Panc1 (cell line): Measurements from ENCODE around the gene ALKBH6. TPM values are rescaled to one million over a fixed set of nuclear protein-coding genes. Genes with fewer than 3 reads are reported as not detected.

Experiments used
- ATAC-seq: fragments of 200-7000 bp; cut with Tn5 transposase; 2 replicates; pipeline ENCODE4 v1.9.1; 2020; ENCODE audit warnings: mild to moderate bottlenecking, moderate library complexity
- BruUV-seq: library from RNA; stranded (reverse); fragments of 400-500 nt; replicated peaks from 2 replicates; lab custom pipeline; 2021; lab: Mats Ljungman, UMichigan
- CTCF ChIA-PET: fragments of 300-600 bp; sonication (Branson Sonifier 250); formaldehyde crosslinking; loops from one replicate; lab custom pipeline; 2022; ENCODE audit warnings: antibody characterized with exemption; lab: Charles Lee
- POLR2A ChIA-PET: fragments of 300-600 bp; sonication (Branson Sonifier 250); formaldehyde crosslinking; loops from one replicate; lab custom pipeline; 2022; ENCODE audit warnings: antibody characterized with exemption; lab: Charles Lee
- DNase-seq: peaks from one replicate; pipeline ENCODE4 v3.0.0-alpha.2; 2010; ENCODE audit warnings: low read depth, low spot score
- H3K27ac ChIP-seq: 2 replicates; pipeline ENCODE4 v1.5.1; 2011; ENCODE audit warnings: mild to moderate bottlenecking, low read length, inconsistent platforms
- H3K27me3 ChIP-seq: fragments of 200-500 bp; sonication (Bioruptor generic); 2 replicates; pipeline ENCODE4 v1.6.0; 2014; ENCODE audit warnings: low read length, inconsistent platforms; ENCODE audit not compliant: control insufficient read depth, insufficient read depth
- H3K36me3 ChIP-seq: fragments of 200-500 bp; sonication (Bioruptor generic); 2 replicates; pipeline ENCODE4 v1.5.1; 2014; ENCODE audit warnings: inconsistent platforms, mild to moderate bottlenecking, low read length, moderate library complexity; ENCODE audit not compliant: control insufficient read depth, insufficient read depth
- H3K4me1 ChIP-seq: 2 replicates; pipeline ENCODE4 v1.5.1; 2011; ENCODE audit warnings: inconsistent platforms, mild to moderate bottlenecking, low read length, moderate library complexity; ENCODE audit not compliant: control insufficient read depth, insufficient read depth
- H3K4me3 ChIP-seq, 2 experiments: 2 replicates each; pipeline ENCODE4 v1.5.1; 2011 to 2012; ENCODE audit warnings: low read depth in 2 of 2, low read length in 2 of 2, mild to moderate bottlenecking in 2 of 2, inconsistent platforms in 1 of 2, moderate library complexity in 1 of 2
- H3K9me3 ChIP-seq: fragments of 200-500 bp; sonication (Bioruptor generic); 2 replicates; pipeline ENCODE4 v1.5.1; 2014; ENCODE audit warnings: low read depth, mild to moderate bottlenecking, inconsistent platforms, low read length, moderate library complexity; ENCODE audit not compliant: control insufficient read depth, insufficient read depth
- CTCF ChIP-seq: fragments of 450-650 bp; IDR thresholded peaks from 2 replicates; pipeline ENCODE4 v1.5.1; 2017; ENCODE audit warnings: mild to moderate bottlenecking
- POLR2AphosphoS5 ChIP-seq: IDR thresholded peaks from 2 replicates; pipeline ENCODE4 v1.6.1; 2012; ENCODE audit warnings: mild to moderate bottlenecking, low read depth, low read length, moderate library complexity
- REST ChIP-seq, 2 experiments: IDR thresholded peaks; 2 replicates each; pipeline ENCODE4 v1.6.1; 2011 to 2012; ENCODE audit warnings: low read depth in 2 of 2, control low read depth in 1 of 2, low read length in 1 of 2, mild to moderate bottlenecking in 1 of 2, moderate library complexity in 1 of 2; ENCODE audit not compliant: insufficient read depth in 1 of 2
- SIN3A ChIP-seq: IDR thresholded peaks from 2 replicates; pipeline ENCODE4 v1.6.1; 2012; ENCODE audit warnings: low read depth, mild to moderate bottlenecking, low read length, moderate library complexity, borderline replicate concordance; ENCODE audit not compliant: insufficient read depth
- TCF7L2 ChIP-seq: IDR thresholded peaks from 2 replicates; pipeline ENCODE4 v1.6.1; 2011; ENCODE audit warnings: mild to moderate bottlenecking, low read depth, low read length, inconsistent platforms
- in situ Hi-C: cut with HindIII; loops from 2 replicates; pipeline ENCODE4 v1.10.0; 2016; ENCODE audit warnings: low sequenced_read_pairs, low pct_unique_long_range_greater_than_20kb
- intact Hi-C: fragments of 100-400 bp; cut with micrococcal nuclease; formaldehyde crosslinking; loops from one replicate; pipeline ENCODE4 v1.10.0; 2022; ENCODE audit not compliant: unreplicated experiment
- total RNA-seq: library from RNA; stranded (reverse); gene quantifications from one replicate; pipeline ENCODE4 v1.2.1, GENCODE V29; 2021; ENCODE audit not compliant: unreplicated experiment

The ALKBH6 gene
- total RNA-seq, 1 experiment from 2014 or later: 44.8 TPM

- ATAC-seq (no peak), DNase-seq (no peak)
- intact Hi-C loops: no loop called here
- no peaks in the 10 kb centered on the region for H3K36me3 ChIP-seq
- TF ChIP-seq TCF7L2 (no peak), CTCF (no peak), SIN3A (no peak), REST (IDR thresholded peaks at IDR 0.05; ENCODE audit: insufficient read depth in 1 of 2, low read depth in 2 of 2, low read length in 1 of 2) (no peak), POLR2AphosphoS5 (no peak)
- BruUV-seq: no TSS peak
- no peaks in the 10 kb centered on the region for H3K4me1 ChIP-seq
- in situ Hi-C loops: no loop called here
- ChIA-PET POLR2A (no interaction called here), CTCF (no interaction called here)
- no peak overlapping the region for H3K27ac ChIP-seq
- H3K9me3 ChIP-seq: no peaks in the 10 kb centered on the region
- H3K4me3 ChIP-seq: no peak overlapping the region
- peaks cover 5% of the 10 kb centered on the region; the same call in 1 of the 2 replicates for H3K27me3 ChIP-seq
Observed at GRCh38 chr19:35960432-35960972, 53.5 kb downstream of the ALKBH6 start.

- Histone ChIP-seq H3K27me3 (peaks cover 5% of the 10 kb centered on the region; the same call in 1 of the 2 replicates), H3K27ac (no peak overlapping the region), H3K4me3 (no peak overlapping the region), H3K4me1 (no peaks in the 10 kb centered on the region), H3K9me3 (no peaks in the 10 kb centered on the region), H3K36me3 (no peaks in the 10 kb centered on the region)
- intact Hi-C loops (no loop called here), in situ Hi-C loops (no loop called here)
- TF ChIP-seq TCF7L2 (no peak), SIN3A (no peak), POLR2AphosphoS5 (no peak), CTCF (no peak), REST (IDR thresholded peaks at IDR 0.05; ENCODE audit: insufficient read depth in 1 of 2, low read depth in 2 of 2, low read length in 1 of 2) (no peak)
- ATAC-seq: no peak; the same call in 1 of the 2 replicates
- DNase-seq: no peak
- no TSS peak for BruUV-seq
- ChIA-PET CTCF (no interaction called here), POLR2A (no interaction called here)
Observed at GRCh38 chr19:35959968-35960320, 54.1 kb downstream of the ALKBH6 start.
